Islet of Langerhans (tissue), 1 donor: Measurements from ENCODE around the gene UBAP2.

Source experiments
- FAIRE-seq: peaks from one replicate; lab custom pipeline; 2011; peaks lifted over from hg19 to GRCh38; lab: Jason Lieb, UNC

UBAP2 gene

GRCh38 chr9:33921967-33922895 is 126.5 kb downstream of the UBAP2 start:
- no peak for FAIRE-seq

GRCh38 chr9:33919276-33919897 is 129.3 kb downstream of the UBAP2 start:
- no peak for FAIRE-seq

- FAIRE-seq: no peak
Measured at GRCh38 chr9:33917036-33917435, 131.7 kb downstream of the UBAP2 start.

DNA sequence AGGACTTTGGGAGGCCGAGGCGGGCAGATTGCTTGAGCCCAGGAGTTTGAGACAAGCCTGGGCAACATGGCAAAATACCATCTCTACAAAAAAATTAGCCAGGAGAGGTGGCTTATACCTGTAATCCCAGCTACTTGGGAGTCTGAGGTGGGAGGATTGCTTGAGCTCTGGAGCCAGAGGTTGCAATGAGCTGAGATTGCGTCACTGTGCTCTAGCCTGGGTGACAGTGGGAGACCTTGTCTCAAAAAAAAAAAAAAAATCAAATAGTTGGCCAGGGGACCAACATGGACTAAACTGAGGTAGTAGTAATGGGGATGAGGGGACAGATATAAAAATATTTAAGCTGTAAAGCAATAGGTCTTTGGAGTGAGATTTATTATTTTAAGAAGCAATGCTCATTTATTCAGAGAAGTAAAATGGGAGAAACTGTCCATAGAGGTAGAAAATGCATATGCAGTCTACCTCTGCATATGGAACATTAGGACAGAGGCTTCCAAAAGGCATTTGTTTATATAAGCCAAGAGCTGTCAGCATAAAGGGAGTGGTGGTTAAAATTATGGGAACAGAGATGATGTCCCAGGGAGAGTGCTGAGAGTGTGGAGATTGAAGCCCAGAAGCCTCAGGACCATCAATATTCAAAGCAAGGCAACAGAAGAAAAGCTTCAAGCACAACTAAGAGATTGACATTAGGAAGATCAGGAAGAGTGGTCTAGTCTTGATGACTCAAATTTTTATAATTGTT is 133.6 kb downstream of the UBAP2 start:
- FAIRE-seq: no peak

GRCh38 chr9:33913541-33913940 is 135.1 kb downstream of the UBAP2 start:
- FAIRE-seq: no peak

DNA sequence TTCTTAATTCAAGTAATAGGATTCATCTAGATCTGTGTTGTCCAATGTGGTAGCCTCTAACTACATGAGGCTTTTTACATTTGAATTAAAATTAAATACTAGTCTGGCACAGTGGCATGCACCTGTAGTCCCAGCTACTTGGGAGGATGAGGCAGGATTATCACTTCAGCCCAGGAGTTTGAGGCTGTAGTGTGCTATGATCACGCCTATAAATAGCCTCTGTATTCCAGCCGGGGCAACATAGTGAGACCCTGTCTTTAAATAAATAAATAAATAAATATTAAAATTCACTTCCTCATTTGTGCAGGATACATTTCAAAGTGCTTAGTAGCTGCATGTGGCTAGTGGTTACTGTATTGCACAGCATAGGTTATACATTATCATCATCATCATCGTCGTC is 139.9 kb downstream of the UBAP2 start:
- no peak for FAIRE-seq

- no peak for FAIRE-seq
Measured at GRCh38 chr9:33908114-33908513, 140.6 kb downstream of the UBAP2 start.

DNA sequence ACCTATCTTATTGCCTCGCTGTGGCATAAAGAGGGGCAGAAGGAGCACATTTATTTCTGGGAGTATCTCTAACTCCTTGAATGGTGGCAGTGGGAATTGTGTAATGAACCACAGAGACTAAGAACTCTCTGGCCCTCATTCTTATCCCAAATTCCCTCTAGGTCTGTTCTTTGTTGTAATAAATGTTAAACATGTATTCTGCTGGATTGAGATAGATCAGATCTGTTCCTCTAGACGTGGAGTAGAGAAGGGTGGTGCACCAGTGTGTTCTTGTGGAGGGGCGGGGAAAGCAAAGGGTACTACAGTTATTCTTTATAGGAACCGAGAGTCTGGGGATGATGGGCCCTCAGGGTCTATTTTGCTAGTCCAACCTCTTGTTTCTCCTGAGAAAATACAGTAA is 141.3 kb downstream of the UBAP2 start:
- no peak for FAIRE-seq

- no peak for FAIRE-seq
Measured at GRCh38 chr9:33906769-33907168, 141.9 kb downstream of the UBAP2 start.

GRCh38 chr9:33905137-33905536 is 143.6 kb downstream of the UBAP2 start:
- no peak for FAIRE-seq

- FAIRE-seq: no peak
Measured at GRCh38 chr9:33903157-33903780, 145.4 kb downstream of the UBAP2 start.

GRCh38 chr9:33894316-33894715 is 154.4 kb downstream of the UBAP2 start:
- no peak for FAIRE-seq

DNA sequence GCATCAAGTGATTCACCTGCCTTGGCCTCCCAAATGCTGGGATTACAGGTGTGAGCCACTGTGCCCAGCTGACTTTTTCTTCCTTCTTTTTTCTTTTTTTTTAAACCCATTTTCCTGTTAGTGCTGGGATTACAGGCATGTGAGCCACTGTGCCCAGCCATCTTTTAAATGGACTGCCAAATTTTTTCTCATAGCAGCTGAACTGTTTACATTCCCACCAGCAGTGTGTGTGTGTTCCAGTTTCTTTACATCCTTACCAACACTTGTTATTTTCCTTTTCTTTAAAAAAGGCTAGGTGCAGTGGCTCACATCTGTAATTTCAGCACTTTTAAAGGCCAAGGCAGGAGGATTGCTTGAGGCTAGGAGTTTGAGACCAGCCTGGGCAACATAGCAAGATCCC is 154.8 kb downstream of the UBAP2 start:
- no peak for FAIRE-seq

- no peak for FAIRE-seq
Measured at GRCh38 chr9:33885948-33886347, 162.7 kb downstream of the UBAP2 start.

DNA sequence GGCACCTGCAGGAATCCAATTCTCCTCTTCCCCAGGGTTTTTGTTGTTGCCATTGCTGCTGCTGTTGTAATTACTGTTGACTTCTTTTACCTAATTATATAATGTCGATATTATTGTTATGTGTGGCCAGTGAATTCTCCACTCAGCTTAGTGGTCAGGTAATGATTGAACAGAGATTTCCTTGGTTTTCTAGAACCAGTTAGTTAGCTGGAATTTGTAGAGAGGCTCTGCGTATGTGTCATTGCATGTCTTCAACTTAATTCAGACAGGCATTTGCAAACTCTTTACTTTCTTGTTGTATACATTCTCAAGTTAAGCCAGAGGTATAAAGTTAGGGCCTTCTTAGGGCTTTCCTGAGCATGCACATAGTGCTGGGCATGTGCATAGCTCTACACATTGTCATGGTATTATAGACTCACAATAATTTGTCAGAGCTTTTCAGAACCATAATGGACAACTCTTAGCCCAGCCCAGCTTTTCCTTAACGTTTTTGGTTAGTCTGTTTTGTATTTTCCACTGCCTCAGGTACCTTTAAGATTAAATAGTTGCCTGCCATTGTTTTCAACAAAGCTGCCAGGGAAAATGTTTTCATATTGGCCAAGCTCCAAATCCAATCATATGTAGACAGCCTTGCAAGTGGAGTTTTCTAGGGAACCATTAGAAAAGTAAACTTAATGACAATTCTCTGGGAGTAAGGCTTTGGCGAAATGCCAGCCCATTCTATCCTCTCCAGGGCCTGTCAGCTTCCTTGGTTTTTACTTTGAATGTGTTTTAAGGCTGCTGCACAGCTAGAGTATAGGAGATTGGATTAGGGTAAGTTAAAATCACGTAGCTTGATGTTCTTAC is 163.6 kb downstream of the UBAP2 start:
- FAIRE-seq: no peak

GRCh38 chr9:33881635-33882034 is 167.1 kb downstream of the UBAP2 start:
- no peak for FAIRE-seq

DNA sequence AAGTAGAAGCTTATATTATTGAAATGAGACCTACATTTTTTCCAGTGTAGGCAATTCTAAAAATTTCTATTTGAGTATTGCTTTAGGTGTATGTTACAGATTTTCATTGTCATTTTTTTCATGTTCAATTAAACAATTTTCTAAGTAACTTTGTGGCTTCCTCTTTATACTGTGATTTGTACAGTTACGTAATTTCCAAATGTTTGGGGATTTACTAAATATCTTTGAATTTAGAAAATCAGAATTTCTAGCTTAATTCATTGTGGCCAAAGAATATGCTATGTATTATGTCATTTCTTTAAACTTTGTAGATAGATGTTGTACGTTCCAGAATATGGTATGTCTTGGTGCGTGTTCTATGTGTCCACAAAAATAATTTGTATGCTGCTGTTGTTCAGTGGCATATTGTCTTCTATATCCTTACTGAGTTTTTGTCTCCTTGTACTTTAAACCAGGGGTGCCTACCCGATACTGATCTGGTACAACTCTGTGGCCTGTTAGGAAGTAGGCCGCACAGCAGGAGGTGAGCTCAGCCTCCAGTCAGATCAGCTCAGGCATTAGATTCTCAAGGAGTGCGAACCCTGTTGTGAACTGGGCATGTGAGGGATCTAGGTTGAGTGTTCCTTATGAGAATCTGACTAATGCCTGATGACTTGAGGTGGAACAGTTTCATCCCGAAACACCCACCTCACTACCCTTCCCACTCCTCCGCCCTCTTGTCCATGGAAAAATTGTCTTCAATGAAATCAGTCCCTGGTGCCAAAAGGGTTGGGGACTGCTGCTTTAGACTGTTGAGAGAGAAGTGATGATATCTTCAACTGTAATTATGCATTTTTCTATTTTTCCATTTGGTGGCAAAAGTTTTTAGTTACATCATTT is 168.2 kb downstream of the UBAP2 start:
- no peak for FAIRE-seq

DNA sequence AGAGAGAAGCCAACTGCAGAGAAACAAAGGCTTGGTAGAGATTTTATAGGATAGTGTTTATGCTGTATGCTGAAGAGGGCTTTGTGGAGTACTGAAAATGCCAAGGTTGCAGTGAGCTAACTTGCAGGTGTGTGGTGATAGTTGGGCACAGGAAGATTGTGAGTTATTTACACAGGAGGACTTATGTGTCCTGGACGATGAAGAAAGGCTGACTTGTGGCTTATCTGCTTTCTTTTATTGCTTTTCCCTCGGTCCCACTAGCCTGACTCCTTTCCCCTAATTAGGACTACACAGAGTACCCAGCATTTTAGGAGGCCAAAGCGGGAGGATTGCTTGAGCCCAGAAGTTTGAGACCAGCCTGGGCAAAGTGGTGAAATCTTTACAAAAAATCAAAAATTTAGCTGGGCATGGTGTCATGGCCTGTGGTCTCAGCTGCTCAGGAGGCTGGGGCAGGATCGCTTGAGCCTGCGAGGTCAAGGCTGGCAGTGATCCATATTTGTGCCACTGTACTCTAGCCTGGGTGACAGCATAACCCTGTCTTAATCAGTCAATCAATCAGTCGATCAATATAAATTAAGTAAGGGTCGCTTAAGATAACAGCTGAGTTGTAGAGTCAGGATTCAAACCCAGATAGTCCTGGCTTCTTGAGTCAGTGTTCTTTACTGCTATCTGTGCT is 169.9 kb downstream of the UBAP2 start:
- no peak for FAIRE-seq

GRCh38 chr9:33877727-33878489 is 170.8 kb downstream of the UBAP2 start:
- FAIRE-seq: no peak
